H1 (cell line): Measurements from ENCODE around the gene CAB39L. TPM values are rescaled to one million over a fixed set of nuclear protein-coding genes. Genes with fewer than 3 reads are reported as not detected.

ENCODE experiments used
- CTCF ChIA-PET: fragments of 300-600 bp; sonication (Branson Sonifier 250); formaldehyde crosslinking; loops from one replicate; lab custom pipeline; 2021; ENCODE audit not compliant: partially characterized antibody; lab: Charles Lee
- POLR2A ChIA-PET: fragments of 300-600 bp; sonication (Branson Sonifier 250); formaldehyde crosslinking; loops from one replicate; lab custom pipeline; 2021; ENCODE audit warnings: inconsistent platforms; ENCODE audit not compliant: partially characterized antibody; lab: Charles Lee
- DNase-seq, 2 experiments: peaks; one replicate each; pipeline versions ENCODE4 v3.0.0 to v3.0.0-alpha.2; 2010 to 2022; ENCODE audit warnings: low spot score in 2 of 2, low read depth in 1 of 2, mixed read lengths in 1 of 2
- FAIRE-seq: peaks from 2 replicates; lab custom pipeline; 2011; peaks lifted over from hg19 to GRCh38; lab: Jason Lieb, UNC
- H2AFZ ChIP-seq: 2 replicates; pipeline ENCODE4 v1.8.1; 2012; ENCODE audit warnings: low read length, inconsistent platforms
- H2AK5ac ChIP-seq: 2 replicates; pipeline ENCODE4 v1.6.1; 2013; ENCODE audit warnings: low read depth, low read length
- H2BK120ac ChIP-seq: replicated peaks from 2 replicates; pipeline ENCODE3; 2013; ENCODE audit warnings: low read depth, low read length, inconsistent platforms
- H2BK12ac ChIP-seq: 2 replicates; pipeline ENCODE4 v1.6.1; 2013; ENCODE audit warnings: low read depth, low read length
- H2BK15ac ChIP-seq: 2 replicates; pipeline ENCODE4 v1.6.1; 2013; ENCODE audit warnings: low read length
- H2BK20ac ChIP-seq: 2 replicates; pipeline ENCODE4 v1.6.1; 2013; ENCODE audit warnings: low read length
- H2BK5ac ChIP-seq: 2 replicates; pipeline ENCODE4 v1.6.1; 2013; ENCODE audit warnings: low read depth, low read length
- H3K14ac ChIP-seq: 2 replicates; pipeline ENCODE4 v1.6.1; 2013; ENCODE audit warnings: inconsistent platforms; ENCODE audit not compliant: insufficient read length
- H3K18ac ChIP-seq: 2 replicates; pipeline ENCODE4 v1.6.1; 2013; ENCODE audit warnings: low read length; ENCODE audit errors: extremely low read depth
- H3K23ac ChIP-seq: 2 replicates; pipeline ENCODE4 v1.6.1; 2013; ENCODE audit warnings: inconsistent platforms; ENCODE audit not compliant: insufficient read length
- H3K23me2 ChIP-seq: 2 replicates; pipeline ENCODE4 v1.6.1; 2013; ENCODE audit warnings: low read depth, low read length
- H3K27ac ChIP-seq: 2 replicates; pipeline ENCODE4 v1.6.1; 2011; ENCODE audit warnings: low read depth, low read length, inconsistent platforms
- H3K27me3 ChIP-seq, 4 experiments: replicated peaks in 1 of 4; 1 replicate in 1 of 4; 2 replicates in 3 of 4; pipeline versions ENCODE4 v1.6.1 to v1.8.1; 2011 to 2013; ENCODE audit warnings: low read length in 3 of 4, mild to moderate bottlenecking in 3 of 4, inconsistent platforms in 2 of 4, mixed read lengths in 2 of 4, moderate library complexity in 1 of 4; ENCODE audit not compliant: control insufficient read depth in 3 of 4, insufficient read depth in 3 of 4; ENCODE audit errors: extremely low read depth in 1 of 4
- H3K36me3 ChIP-seq, 4 experiments: 2 replicates each; pipeline versions ENCODE4 v1.6.1 to v1.8.1; 2011 to 2013; ENCODE audit warnings: mild to moderate bottlenecking in 4 of 4, low read length in 3 of 4, moderate library complexity in 2 of 4, control low read depth in 1 of 4, inconsistent platforms in 1 of 4; ENCODE audit not compliant: insufficient read depth in 4 of 4, control insufficient read depth in 2 of 4
- H3K4ac ChIP-seq: replicated peaks from 2 replicates; pipeline ENCODE3; 2013; ENCODE audit warnings: low read length, low read depth, mixed read lengths, inconsistent platforms; ENCODE audit not compliant: insufficient read length
- H3K4me1 ChIP-seq, 4 experiments: replicated peaks in 1 of 4; 1 replicate in 1 of 4; 2 replicates in 3 of 4; pipeline versions ENCODE4 v1.6.1 to v1.8.1; 2011 to 2013; ENCODE audit warnings: low read length in 3 of 4, inconsistent platforms in 2 of 4, mixed read lengths in 1 of 4; ENCODE audit not compliant: insufficient read depth in 4 of 4, control insufficient read depth in 3 of 4
- H3K4me2 ChIP-seq, 2 experiments: 2 replicates each; pipeline versions ENCODE4 v1.6.1 to v1.8.1; 2011 to 2013; ENCODE audit warnings: low read depth in 2 of 2, low read length in 2 of 2, control low read depth in 1 of 2, inconsistent platforms in 1 of 2, mild to moderate bottlenecking in 1 of 2; ENCODE audit not compliant: insufficient read depth in 1 of 2
- H3K4me3 ChIP-seq, 4 experiments: fragments of 200-600, 300-600 bp in 1 of 4; sonication (generic), shearing (Covaris generic), sonication (Bioruptor Twin) in 1 of 4; 2 replicates each; pipeline versions ENCODE4 v1.5.1 to v1.8.1; 2011 to 2016; ENCODE audit warnings: low read length in 4 of 4, low read depth in 3 of 4, control low read depth in 2 of 4, inconsistent platforms in 2 of 4, mild to moderate bottlenecking in 2 of 4, mixed read lengths in 1 of 4, moderate library complexity in 1 of 4; ENCODE audit not compliant: insufficient read depth in 2 of 4; ENCODE audit errors: extremely low read depth in 1 of 4
- H3K56ac ChIP-seq: replicated peaks from 2 replicates; pipeline ENCODE3; 2013; ENCODE audit warnings: low read depth, mild to moderate bottlenecking, mixed read lengths, low read length, inconsistent platforms; ENCODE audit not compliant: insufficient read length
- H3K79me1 ChIP-seq: 2 replicates; pipeline ENCODE4 v1.6.1; 2013; ENCODE audit warnings: low read depth, low read length, control low read depth
- H3K79me2 ChIP-seq, 2 experiments: 2 replicates each; pipeline versions ENCODE4 v1.6.1 to v1.8.1; 2012 to 2013; ENCODE audit warnings: low read length in 2 of 2, mild to moderate bottlenecking in 2 of 2, inconsistent platforms in 1 of 2; ENCODE audit not compliant: insufficient read depth in 2 of 2, control insufficient read depth in 1 of 2
- H3K9ac ChIP-seq, 4 experiments: replicated peaks in 1 of 4; 1 replicate in 1 of 4; 2 replicates in 3 of 4; pipeline versions ENCODE4 v1.6.1 to v1.8.1; 2011 to 2013; ENCODE audit warnings: low read depth in 3 of 4, low read length in 3 of 4, control low read depth in 2 of 4, mild to moderate bottlenecking in 2 of 4, moderate library complexity in 2 of 4, inconsistent platforms in 1 of 4; ENCODE audit errors: extremely low read depth in 1 of 4
- H3K9me3 ChIP-seq, 2 experiments: 2 replicates each; pipeline versions ENCODE4 v1.6.1 to v1.8.1; 2012 to 2013; ENCODE audit warnings: mild to moderate bottlenecking in 2 of 2, moderate library complexity in 2 of 2, control low read depth in 1 of 2, inconsistent platforms in 1 of 2, low read depth in 1 of 2, low read length in 1 of 2, mixed read lengths in 1 of 2; ENCODE audit not compliant: insufficient read depth in 2 of 2
- H4K20me1 ChIP-seq, 2 experiments: replicated peaks in 1 of 2; 2 replicates each; pipeline versions ENCODE3 to v1.8.1; 2011 to 2013; ENCODE audit warnings: inconsistent platforms in 2 of 2, low read length in 2 of 2, mild to moderate bottlenecking in 1 of 2; ENCODE audit not compliant: insufficient read depth in 2 of 2, control insufficient read depth in 1 of 2
- H4K5ac ChIP-seq: 2 replicates; pipeline ENCODE4 v1.6.1; 2013; ENCODE audit warnings: low read length, low read depth, mixed read lengths, inconsistent platforms; ENCODE audit not compliant: insufficient read length
- H4K8ac ChIP-seq: 2 replicates; pipeline ENCODE4 v1.8.0; 2013; ENCODE audit warnings: mild to moderate bottlenecking, moderate library complexity, low read length, inconsistent platforms; ENCODE audit not compliant: insufficient read depth; ENCODE audit errors: extremely low read depth
- H4K91ac ChIP-seq: replicated peaks from 2 replicates; pipeline ENCODE3; 2013; ENCODE audit warnings: low read length, mixed read lengths, inconsistent platforms; ENCODE audit not compliant: insufficient read length
- CBX8 ChIP-seq: fragments of 300-800, 300-1000 bp; sonication (generic); IDR thresholded peaks from 2 replicates; pipeline ENCODE4 v1.7.1; 2016; ENCODE audit warnings: low read depth, low read length, borderline replicate concordance
- CEBPB ChIP-seq: IDR thresholded peaks from 2 replicates; pipeline ENCODE4 v1.6.1; 2012; ENCODE audit warnings: low read depth, low read length
- EZH2 ChIP-seq: fragments of 200-600 bp; sonication (generic); IDR thresholded peaks from 2 replicates; pipeline ENCODE4 v1.7.1; 2012; ENCODE audit warnings: low read depth, mild to moderate bottlenecking, moderate library complexity, low read length, inconsistent platforms; ENCODE audit not compliant: severe bottlenecking
- MAFK ChIP-seq: IDR thresholded peaks from 2 replicates; pipeline ENCODE4 v1.6.1; 2012; ENCODE audit warnings: low read depth, mild to moderate bottlenecking, improper control_type of control experiment, low read length
- NRF1 ChIP-seq: IDR thresholded peaks from 2 replicates; pipeline ENCODE4 v1.6.1; 2011; ENCODE audit warnings: mild to moderate bottlenecking, low read depth, low read length, improper control_type of control experiment
- RFX5 ChIP-seq: IDR thresholded peaks from 2 replicates; pipeline ENCODE4 v1.6.1; 2011; ENCODE audit warnings: low read depth, low read length, improper control_type of control experiment, borderline replicate concordance
- SIRT6 ChIP-seq: IDR thresholded peaks from one replicate; pipeline ENCODE4 v1.7.1; 2012; ENCODE audit warnings: low read length, inconsistent platforms
- SP1 ChIP-seq: IDR thresholded peaks from 2 replicates; pipeline ENCODE4 v1.6.1; 2011; ENCODE audit warnings: low read depth, low read length
- SRF ChIP-seq: IDR thresholded peaks from 2 replicates; pipeline ENCODE4 v1.6.1; 2011; ENCODE audit warnings: mild to moderate bottlenecking, low read depth, low read length, moderate library complexity
- TAF1 ChIP-seq: IDR thresholded peaks from 2 replicates; pipeline ENCODE4 v1.6.1; 2011; ENCODE audit warnings: mild to moderate bottlenecking, low read depth, low read length
- TCF12 ChIP-seq: IDR thresholded peaks from 2 replicates; pipeline ENCODE4 v1.6.1; 2011; ENCODE audit warnings: low read depth, mild to moderate bottlenecking, low read length
- TEAD4 ChIP-seq: IDR thresholded peaks from 2 replicates; pipeline ENCODE4 v1.6.1; 2012; ENCODE audit warnings: low read depth, low read length, inconsistent platforms, mixed read lengths
- WGBS, 2 experiments: shearing (Covaris generic) in 1 of 2; methylation state at CpG; one replicate each; pipeline versions ENCODE4 v1.1.6 to v1.1.7; 2013 to 2015; ENCODE audit warnings: low lambda C conversion rate in 2 of 2, mixed read lengths in 2 of 2, inconsistent platforms in 1 of 2, low coverage in 1 of 2, missing lambda C conversion rate in 1 of 2; ENCODE audit not compliant: insufficient replicate concordance in 2 of 2, insufficient coverage in 1 of 2, insufficient read length in 1 of 2; ENCODE audit errors: extremely low coverage in 1 of 2, missing lambda C conversion rate in 1 of 2; 5-methylcytosine and 5-hydroxymethylcytosine counted together
- polyA plus RNA-seq, 7 experiments: library from polyadenylated mRNA; depleted of rRNA in 3 of 7; stranded (reverse) in 5 of 7; unstranded in 2 of 7; fragments of >200 nt in 5 of 7; fragments of 200-250 nt in 2 of 7; gene quantifications; 1 replicate in 5 of 7; 2 replicates in 1 of 7; 4 replicates in 1 of 7; pipeline versions ENCODE4 v1.2.1 to v1.2.3, GENCODE V29; 2011 to 2013; ENCODE audit warnings: missing spikeins in 2 of 7, mixed read lengths in 2 of 7
- total RNA-seq: library from RNA; stranded (reverse); fragmentation: NEBNext Ultra II Directional; extraction: Animal tissue kit (Norgen Biotek cat#: 25700); gene quantifications from 2 replicates; pipeline ENCODE4 v1.2.1, GENCODE V29; 2021
- TF ChIP-seq, protein P1 (sequence below): IDR thresholded peaks from 2 replicates; pipeline ENCODE4 v1.6.1; 2012; ENCODE audit warnings: inconsistent platforms

CAB39L gene
- total and polyA plus RNA-seq, 2 of the 8 experiments (the other 6 are each of a cell fraction or from before 2014, with no cell fraction given): 2.5 to 4.8 TPM

DNA sequence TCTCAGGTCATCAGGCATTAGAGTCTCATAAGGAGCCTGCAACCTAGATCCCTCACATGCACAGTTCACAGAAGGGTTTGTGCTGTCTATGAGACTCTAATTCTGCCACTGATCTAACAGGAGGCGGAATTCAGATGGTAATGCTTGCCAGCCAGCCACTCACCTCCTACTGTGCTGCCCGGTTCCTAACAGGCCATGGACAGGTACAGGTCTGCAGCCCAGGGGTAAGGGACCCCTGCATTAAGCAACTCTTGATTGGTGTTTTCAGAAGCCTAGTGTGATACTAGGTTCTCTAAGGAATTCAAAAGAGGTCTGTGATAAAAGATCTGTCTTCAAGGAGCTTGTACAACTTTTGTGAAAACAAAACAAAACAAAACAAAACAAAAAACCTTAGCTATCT, 31.1 kb downstream of the CAB39L start:
- Histone ChIP-seq H3K9ac (no peak overlapping the region), H3K23me2 (no peaks in the 10 kb centered on the region), H4K20me1 (peaks cover 0 to 3% of the 10 kb centered on the region in 2 experiments), H3K79me2 (no peaks in the 10 kb centered on the region), H3K27me3 (peaks cover 15 to 56% (median 35%) of the 10 kb centered on the region in 4 experiments), H3K14ac (no peak overlapping the region), H3K79me1 (no peaks in the 10 kb centered on the region), H2BK120ac (no peak overlapping the region), H3K18ac (no peak overlapping the region), H3K4me3 (no peak overlapping the region), H3K27ac (no peak overlapping the region), H2AK5ac (no peak overlapping the region), H3K9me3 (no peaks in the 10 kb centered on the region), H3K56ac (no peak overlapping the region), H3K23ac (no peak overlapping the region), H4K91ac (no peak overlapping the region), H3K4me1 (peaks cover 0 to 5% (median 2%) of the 10 kb centered on the region in 4 experiments; a peak in 4 of 7 replicates), H3K4ac (no peak overlapping the region), H2BK12ac (no peak overlapping the region), H4K5ac (no peak overlapping the region), H2AFZ (no peak overlapping the region), H2BK15ac (no peak overlapping the region), H2BK5ac (no peak overlapping the region), H2BK20ac (no peak overlapping the region), H3K36me3 (no peaks in the 10 kb centered on the region), H3K4me2 (no peak overlapping the region), H4K8ac (no peak overlapping the region)
- CTCF ChIA-PET: no interaction called here
- DNase-seq (peak in 1 of 2 experiments; percentile 55), FAIRE-seq (peak; percentile 98)
- POLR2A ChIA-PET: no interaction called here
- 19% methylated on average over 2 of the region's 2 CpGs; no CpG with 5 or more reads in 1 of the 2 experiments for WGBS, 2 experiments
- TF ChIP-seq SP1 (no peak), NRF1 (no peak), CBX8 (no peak), RFX5 (no peak), CEBPB (peak; percentile 79), TAF1 (no peak), MAFK (no peak), TEAD4 (0 out of 2 replicates have a peak, but pooled peaks have one; percentile 33), SIRT6 (no peak), SRF (no peak), EZH2 (no peak), TCF12 (peak; percentile 81; the same call in 1 of the 2 replicates)
- TF ChIP-seq, protein P1, sequence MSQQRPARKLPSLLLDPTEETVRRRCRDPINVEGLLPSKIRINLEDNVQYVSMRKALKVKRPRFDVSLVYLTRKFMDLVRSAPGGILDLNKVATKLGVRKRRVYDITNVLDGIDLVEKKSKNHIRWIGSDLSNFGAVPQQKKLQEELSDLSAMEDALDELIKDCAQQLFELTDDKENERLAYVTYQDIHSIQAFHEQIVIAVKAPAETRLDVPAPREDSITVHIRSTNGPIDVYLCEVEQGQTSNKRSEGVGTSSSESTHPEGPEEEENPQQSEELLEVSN: no peak
